Sigmoid colon (tissue), 4 donors: ENCODE measurements around the gene SLC6A14.

Experiments
- CTCF ChIP-seq, 4 experiments: fragments of 450-650 bp in 3 of 4; fragments of 200-600 bp in 1 of 4; IDR thresholded peaks; one replicate each; pipeline ENCODE4 v1.5.1; 2016 to 2019; ENCODE audit warnings: antibody characterized with exemption in 4 of 4, mild to moderate bottlenecking in 3 of 4, moderate library complexity in 2 of 4
- POLR2A ChIP-seq, 2 donors: fragments of 450-650 bp; IDR thresholded peaks; one replicate each; pipeline ENCODE4 v1.6.1; 2016; ENCODE audit warnings: antibody characterized with exemption in 2 of 2, mild to moderate bottlenecking in 2 of 2, moderate library complexity in 2 of 2
- POLR2AphosphoS5 ChIP-seq, 4 donors: sonication (generic); formaldehyde crosslinking; IDR thresholded peaks; one replicate each; pipeline ENCODE4 v1.6.1; 2017; ENCODE audit warnings: antibody characterized with exemption in 4 of 4

GRCh38 chrX:116480059-116480458 is 43.7 kb downstream of the SLC6A14 start:
- TF ChIP-seq POLR2AphosphoS5 (IDR thresholded peaks at IDR 0.05) (no peak), POLR2A (IDR thresholded peaks at IDR 0.05) (no peak), CTCF (IDR thresholded peaks at IDR 0.05) (no peak)
